ENCODE data around the gene STUB1.
A peak's percentile ranks its signal among the peaks of the same experiment; 100 is the strongest.
"Not testable (repeated sequence)": the region's sequence is repeated elsewhere in the genome, so short reads cannot be mapped to it uniquely, and the experiment has no call there.

Gene STUB1

DNA sequence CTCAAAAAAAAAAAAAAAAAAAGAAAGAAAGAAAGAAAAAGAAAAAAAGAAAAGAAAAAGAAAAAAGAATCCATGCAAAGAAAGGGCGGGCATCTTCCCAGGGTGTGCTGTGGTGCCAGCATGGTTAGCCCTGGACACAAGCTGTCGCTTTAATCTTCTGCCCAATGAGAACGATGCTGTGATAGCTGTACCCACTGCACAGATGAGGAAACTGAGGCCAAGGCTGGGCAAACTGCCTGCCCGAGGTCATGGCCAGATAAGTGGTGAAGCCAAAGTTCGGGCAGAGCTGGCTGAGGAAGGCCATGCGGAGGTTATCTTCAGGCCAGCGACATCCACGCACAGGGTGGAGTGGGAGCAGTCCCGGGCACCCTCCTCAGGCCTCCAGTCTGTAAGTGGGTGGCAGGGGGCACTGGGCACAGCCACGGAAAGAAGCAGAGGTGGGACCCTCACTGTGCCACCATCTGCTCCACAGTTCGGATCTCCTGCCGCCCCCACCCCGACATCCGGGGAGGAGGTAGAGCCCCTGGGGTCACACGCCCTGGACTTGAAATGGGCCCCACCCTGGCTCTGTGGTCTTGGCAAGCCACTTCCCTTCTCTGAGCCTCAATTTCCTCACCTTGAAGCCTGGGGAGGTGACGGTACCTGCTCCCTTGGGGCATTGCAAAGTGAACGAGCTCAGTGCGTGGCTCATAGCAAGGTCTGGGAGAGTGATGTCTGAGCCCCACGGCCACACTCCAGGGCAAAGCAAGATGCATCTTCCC, 18.9 kb downstream of the STUB1 start:
- DNase-seq = no peak

DNA sequence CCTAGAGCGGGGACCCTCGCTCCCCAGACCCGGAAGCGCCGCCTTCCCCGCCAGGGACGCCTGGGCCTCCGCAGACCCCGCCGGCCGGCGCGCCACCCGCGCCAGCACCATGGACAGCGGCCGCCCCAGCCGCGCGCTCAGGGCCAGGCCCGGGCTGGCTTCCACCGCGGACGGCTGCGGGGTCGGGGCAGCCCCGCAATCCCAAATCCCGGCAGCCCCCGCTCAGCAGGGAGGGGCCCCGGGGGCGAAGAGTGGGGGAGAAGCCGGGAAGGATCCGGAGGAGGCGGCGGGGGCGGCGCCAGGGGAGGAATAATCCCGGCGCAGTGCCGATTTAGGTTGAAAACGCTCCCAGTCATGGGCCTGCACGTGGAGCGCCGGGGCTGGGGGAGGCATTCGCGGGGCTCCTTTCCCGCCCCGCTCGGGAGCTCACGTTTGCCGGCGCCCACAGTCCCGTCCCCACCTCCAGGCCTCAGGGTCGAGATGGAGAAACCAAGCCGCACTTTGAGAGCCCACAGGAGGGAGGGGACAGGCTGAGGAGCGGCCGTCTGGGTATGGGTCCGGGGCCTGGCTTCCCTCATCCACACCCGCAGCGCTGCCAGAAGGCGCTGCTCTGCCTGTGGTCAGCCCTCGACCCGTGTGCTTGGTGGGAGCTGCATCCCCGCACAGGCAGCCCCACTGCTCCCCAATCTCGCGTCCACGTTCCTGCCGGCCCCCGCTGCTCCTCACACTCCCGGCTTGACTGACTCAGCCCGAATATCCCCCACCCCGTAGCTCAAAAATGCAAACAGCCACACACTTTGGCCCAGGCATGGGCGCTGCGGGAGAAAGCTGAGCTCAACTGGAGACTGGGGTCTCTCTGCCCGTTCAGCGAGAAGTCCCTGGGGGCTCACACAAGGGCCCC, 20.7 kb downstream of the STUB1 start:
- DNase-seq = no peak

GRCh38 chr16:702341-702740, 22.1 kb downstream of the STUB1 start:
- DNase-seq = no peak

DNA sequence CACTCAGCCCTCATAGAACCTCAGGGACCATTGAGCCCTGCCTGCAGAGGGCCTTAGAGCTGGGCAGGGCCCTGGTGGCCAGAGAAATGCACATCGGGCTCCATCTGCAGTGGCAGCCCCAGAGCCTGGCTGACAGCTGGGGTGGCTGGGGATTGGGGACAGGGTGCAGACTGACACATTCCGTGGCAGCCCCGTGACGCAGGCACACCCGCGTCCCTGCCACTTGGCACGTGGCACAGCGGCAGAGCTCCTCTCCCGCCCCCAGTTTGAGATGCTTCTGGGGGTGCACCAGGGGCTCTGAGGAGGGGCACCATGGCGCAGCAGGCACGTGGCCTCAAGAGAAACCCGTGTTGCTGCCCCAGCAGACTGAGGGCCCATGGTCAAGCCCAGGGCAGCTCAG, 23.2 kb downstream of the STUB1 start:
- no peak for DNase-seq

DNA sequence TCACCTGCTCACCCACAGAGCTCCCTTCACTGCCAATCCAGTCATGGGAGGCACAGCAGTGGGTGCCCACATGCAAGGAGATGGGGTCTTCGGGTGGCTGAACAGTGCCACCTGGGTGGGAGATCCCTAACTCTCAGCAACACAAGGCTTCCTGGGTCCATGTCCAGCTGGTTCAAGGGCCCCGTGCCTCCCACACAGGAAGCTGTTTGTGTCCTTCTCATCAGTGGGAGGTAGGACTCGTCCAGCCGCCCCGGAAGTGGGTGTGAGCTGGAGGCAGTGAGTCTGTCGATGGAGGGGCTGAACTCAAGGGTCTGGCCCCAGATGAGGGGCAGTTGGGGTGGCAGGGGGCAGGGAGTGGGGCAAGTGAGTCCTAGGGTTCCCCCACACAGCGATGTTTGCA, 23.8 kb downstream of the STUB1 start:
- no peak for DNase-seq

DNA sequence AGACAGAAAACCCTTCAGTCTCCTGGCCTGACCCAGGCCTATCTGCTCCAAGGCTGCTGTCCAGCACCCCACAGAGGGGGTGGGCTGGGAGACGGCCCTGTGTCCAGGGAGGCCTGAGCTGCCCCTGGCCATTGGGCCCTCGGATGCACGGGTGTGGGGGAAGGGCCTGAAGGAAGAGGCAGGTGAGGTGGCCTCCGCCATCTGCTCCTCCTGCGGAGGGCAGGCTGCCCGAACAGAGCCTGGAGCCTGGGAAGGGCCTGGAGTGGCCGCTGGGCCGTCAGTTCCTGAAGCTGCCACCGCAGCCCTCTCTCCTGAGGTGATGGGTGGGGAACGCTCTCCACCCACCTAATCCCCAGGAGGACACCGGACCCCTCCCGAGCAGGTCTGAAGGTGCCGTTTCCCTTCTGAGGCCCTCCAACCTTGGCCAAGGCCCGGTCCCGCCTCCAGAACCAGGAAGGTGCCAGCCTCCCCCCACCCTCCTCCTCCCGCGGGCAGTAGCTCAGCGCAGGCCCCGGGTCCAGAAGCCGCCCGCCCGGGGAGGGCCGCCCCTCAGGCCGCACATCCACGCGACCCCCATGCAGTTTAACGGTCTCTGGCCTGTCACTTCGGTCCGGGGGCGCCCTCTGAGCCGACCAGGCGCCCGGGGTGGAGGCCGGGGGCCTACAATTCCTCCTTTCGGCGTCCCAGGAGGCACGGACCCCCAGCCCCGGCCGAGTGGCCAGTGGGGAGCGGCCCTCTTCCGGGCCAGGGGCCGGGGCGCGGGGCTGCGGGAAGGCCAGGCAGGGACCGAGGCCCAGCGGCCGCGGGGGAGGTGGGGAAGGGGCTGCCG, 24.6 kb downstream of the STUB1 start:
- no peak for DNase-seq

GRCh38 chr16:705431-706188, 25.4 kb downstream of the STUB1 start, which contains the start of gene FBXL16:
Gene FBXL16 (minus strand): TSS chr16:705801. CDS start chr16:697405, 8,396 bp downstream.
- no peak for DNase-seq

DNA sequence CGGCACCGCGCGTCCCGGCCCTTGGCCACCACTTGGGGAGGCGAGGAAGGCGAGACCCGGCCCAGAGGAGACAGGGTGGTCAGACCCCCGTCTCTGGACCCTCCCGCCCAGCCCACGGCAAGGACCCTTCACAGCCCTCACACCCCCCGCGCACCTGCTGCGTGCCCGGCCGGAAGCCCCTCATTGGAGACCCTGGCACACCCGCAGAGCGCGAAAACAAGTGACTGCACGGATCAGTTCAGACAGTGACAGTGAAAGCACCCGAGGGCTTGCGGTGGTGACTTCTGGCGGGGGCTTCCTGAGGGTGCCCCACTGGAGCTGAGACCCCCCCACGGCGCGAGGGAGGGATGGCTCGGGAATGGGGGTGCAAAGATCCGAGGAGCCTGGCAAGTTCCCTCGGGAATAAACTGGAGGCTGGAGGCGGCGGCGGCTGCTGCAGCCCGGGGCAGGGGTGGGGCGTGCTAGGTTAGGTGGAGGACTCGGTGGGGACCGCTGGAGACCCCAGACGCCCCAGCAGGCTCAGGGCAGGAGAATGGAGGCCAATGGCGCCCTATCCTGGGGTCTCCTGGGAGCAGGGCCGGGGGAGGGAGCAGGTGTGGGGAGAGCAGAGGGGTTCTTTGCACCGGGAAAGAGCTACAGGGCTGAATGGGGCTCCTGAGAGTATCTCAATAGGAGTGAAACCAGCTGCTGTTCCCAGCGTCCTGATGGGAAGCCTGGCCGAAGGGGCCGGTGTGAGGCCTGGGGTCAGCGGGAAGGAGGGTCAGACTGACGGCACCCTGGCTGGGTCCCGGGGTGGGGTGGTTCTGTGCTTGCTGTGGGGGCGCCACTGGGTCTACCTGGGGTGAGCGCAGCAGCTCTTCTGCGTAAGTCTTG, 26.2 kb downstream of the STUB1 start:
- no peak for DNase-seq

GRCh38 chr16:707062-707538, 26.9 kb downstream of the STUB1 start:
- DNase-seq = no peak

GRCh38 chr16:708019-708418, 27.8 kb downstream of the STUB1 start:
- DNase-seq = no peak

GRCh38 chr16:708959-709358, 28.7 kb downstream of the STUB1 start:
- DNase-seq = no peak

DNA sequence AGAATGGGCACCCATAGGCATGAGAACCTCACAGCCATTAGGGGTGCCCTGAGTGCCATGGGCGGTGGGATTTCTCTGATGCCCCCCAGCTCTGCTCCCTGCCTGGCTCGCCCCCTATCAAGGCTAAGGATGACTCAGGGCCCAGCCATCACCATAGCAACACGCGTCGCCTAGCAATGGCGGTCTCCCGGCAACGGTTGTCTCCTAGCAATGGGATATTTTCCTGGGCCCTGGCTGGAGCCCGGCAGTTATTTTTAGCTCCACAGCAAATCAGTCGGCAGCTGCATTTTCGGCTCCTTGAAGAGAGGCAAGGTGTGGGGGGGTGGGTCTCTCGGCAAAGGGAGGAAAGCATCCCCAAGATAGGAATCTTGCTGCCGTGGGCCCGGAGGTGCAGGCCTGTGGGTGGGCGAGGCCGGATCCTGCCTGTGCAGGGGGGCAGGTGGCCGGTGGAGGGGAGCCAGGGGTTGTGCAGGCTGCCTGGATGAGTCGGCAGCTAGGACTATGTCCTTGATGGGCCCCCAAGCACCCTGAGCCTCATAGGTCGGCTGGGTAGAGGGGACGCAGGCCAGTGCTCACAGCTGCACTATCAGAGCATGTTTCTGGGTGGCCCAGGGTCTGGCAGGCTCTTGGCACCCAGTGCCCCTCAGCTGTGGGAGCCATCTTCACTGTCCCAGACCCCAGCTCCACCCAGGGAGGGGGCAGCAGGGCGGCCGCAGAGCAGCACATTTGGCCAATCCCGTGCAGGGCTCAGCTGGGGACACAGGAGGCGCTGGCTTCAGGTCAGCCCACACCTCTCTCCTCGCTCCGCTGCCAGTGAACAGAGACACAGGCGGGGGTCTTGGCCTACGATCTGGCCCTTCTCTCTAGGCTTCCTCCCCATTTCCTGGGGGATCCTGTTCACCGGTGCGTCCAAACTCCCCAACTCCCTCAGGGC, 29.6 kb downstream of the STUB1 start:
- peak; percentile 78 for DNase-seq

DNA sequence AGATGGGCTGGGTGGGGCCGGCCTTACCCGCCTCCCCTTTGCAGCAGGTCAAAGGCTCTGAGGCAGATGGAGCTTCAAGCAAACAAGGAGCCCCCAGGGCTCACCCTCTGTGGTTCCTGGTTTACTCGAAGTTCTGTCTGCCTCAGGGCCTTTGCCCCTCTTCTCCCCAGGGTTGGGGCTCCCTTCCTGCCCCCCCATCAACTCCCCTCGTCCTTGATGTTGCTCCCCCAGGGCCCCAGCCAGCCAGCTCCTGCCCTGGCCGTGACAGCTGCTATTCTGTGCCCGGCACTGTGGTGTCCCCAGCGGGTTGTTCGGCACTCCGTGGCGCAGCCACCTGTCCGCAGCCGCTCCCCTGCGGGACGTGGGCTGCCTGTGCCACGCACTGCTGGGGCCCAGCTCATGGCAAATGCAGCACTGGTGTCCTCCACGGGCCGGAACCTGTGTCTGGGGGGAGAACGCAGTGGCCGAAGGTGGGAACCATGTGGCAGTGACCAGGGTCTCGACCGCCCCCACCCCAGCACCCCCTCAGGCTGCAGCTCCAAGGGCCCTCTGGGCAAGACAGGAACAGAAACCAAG, 30.4 kb downstream of the STUB1 start:
- DNase-seq = no peak

DNA sequence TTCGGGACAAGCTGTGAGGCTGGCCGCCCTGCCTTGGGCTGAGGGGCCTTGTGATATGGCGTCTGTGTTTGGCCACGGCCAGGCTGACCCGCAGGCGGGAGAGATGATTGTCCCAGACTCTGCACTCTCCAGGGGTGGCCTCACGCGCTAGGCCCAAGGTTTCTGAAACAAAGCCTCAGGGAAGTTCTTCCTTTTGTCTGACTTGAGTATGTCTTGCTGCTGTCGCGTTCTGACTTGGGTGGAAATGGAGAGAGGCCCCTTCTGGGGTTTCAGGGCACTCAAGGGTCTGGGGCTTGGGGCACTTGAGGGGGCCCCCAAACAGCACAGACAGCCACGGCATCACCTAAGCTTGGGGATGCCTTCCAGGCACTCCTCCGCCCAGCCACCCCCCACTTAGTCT, 30.9 kb downstream of the STUB1 start:
- no peak for DNase-seq

GRCh38 chr16:711548-712320, 31.5 kb downstream of the STUB1 start:
- DNase-seq = peak; percentile 83

GRCh38 chr16:712740-713250, 32.6 kb downstream of the STUB1 start:
- not testable (repeated sequence) for DNase-seq

DNA sequence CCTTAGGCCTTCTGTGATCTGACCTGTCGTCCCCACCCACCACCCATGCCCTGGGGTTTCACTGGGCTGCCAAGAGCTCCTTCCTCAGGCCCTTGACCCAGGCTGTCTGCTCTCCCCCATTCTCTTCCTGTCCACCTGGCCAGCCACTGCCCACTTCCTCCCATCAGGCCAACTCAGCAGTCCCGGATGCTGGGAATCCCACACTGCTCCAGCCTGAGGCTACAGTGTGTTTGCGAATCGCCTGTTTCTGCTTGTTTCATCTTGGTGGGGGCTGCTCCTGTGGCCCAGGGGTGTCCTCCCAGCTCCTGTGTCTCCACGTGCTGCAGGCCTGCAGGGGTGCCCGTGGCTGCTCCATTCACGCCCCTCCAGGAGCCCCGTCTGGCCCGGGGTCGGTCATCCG, 33.9 kb downstream of the STUB1 start:
- DNase-seq = no peak
